BJ (cell line): ENCODE results near the gene TBC1D8. TPM values are rescaled to one million over a fixed set of nuclear protein-coding genes. Genes with fewer than 3 reads are reported as not detected.
A peak's percentile ranks its signal among the peaks of the same experiment; 100 is the strongest.

Experiments used
- CTCF ChIA-PET: fragments of 350-600 bp; formaldehyde crosslinking; extraction: SDS; loops from one replicate; lab custom pipeline; 2021; ENCODE audit warnings: antibody characterized with exemption, inconsistent platforms; lab: Yijun Ruan, JAX
- POLR2A ChIA-PET: fragments of 300-600 bp; sonication (Branson Sonifier 250); formaldehyde crosslinking; extraction: SDS; loops from one replicate; lab custom pipeline; 2021; ENCODE audit warnings: antibody characterized with exemption; lab: Charles Lee
- DNase-seq: peaks from one replicate; pipeline ENCODE4 v3.0.0-alpha.2; 2011; ENCODE audit warnings: low read depth
- H3K27me3 ChIP-seq: 2 replicates; pipeline ENCODE4 v1.6.0; 2011; ENCODE audit warnings: low read length; ENCODE audit not compliant: control insufficient read depth, insufficient read depth
- H3K36me3 ChIP-seq: 2 replicates; pipeline ENCODE4 v1.5.1; 2011; ENCODE audit warnings: low read length; ENCODE audit not compliant: control insufficient read depth, insufficient read depth
- H3K4me3 ChIP-seq: 2 replicates; pipeline ENCODE4 v1.5.1; 2011; ENCODE audit warnings: low read depth, mild to moderate bottlenecking, control low read depth, low read length
- polyA plus RNA-seq: library from polyadenylated mRNA; depleted of rRNA; stranded (reverse); fragments of >200 nt; gene quantifications from 2 replicates; pipeline ENCODE4 v1.2.3, GENCODE V29; 2011
- TF ChIP-seq, protein P1 (sequence below): IDR thresholded peaks from 2 replicates; pipeline ENCODE4 v1.5.1; 2011; ENCODE audit warnings: low read depth, mild to moderate bottlenecking, control low read depth, inconsistent platforms, low read length, moderate library complexity; ENCODE audit not compliant: insufficient read depth

TBC1D8 gene
- polyA plus RNA-seq, 1 experiment: 8.8 TPM

DNA sequence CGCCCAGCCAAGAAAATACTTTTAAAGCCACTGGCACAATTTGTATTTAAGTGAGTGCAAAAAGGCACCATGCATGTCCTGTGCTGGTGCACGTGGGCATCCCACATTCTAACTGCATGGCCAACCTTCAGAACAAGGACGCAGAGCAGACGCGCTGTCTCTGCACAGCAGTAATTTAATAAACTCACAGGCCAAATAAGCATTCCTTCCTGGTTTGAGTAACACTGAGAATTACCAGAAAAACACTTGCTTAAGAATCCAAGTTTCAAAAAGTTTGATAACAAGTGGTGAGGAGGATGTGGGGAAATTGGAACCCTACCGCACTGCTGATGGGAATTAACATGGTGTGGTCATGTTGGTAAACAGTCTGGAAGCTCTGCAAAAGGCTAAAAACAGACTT lies 110.4 kb downstream of the TBC1D8 start:
- no peak for DNase-seq
- Histone ChIP-seq H3K27me3 (no peaks in the 10 kb centered on the region), H3K36me3 (peaks cover 2% of the 10 kb centered on the region; the same call in 1 of the 2 replicates), H3K4me3 (no peak overlapping the region)
- ChIA-PET POLR2A (no interaction called here), CTCF (interaction anchor here (1.2 to 2.9 kb wide), 2 partner anchors 16 to 164 kb away, joined by 3 to 12 read pairs; no protein-coding TSS in a partner anchor)
- TF ChIP-seq, protein P1, sequence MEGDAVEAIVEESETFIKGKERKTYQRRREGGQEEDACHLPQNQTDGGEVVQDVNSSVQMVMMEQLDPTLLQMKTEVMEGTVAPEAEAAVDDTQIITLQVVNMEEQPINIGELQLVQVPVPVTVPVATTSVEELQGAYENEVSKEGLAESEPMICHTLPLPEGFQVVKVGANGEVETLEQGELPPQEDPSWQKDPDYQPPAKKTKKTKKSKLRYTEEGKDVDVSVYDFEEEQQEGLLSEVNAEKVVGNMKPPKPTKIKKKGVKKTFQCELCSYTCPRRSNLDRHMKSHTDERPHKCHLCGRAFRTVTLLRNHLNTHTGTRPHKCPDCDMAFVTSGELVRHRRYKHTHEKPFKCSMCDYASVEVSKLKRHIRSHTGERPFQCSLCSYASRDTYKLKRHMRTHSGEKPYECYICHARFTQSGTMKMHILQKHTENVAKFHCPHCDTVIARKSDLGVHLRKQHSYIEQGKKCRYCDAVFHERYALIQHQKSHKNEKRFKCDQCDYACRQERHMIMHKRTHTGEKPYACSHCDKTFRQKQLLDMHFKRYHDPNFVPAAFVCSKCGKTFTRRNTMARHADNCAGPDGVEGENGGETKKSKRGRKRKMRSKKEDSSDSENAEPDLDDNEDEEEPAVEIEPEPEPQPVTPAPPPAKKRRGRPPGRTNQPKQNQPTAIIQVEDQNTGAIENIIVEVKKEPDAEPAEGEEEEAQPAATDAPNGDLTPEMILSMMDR: no peak

DNA sequence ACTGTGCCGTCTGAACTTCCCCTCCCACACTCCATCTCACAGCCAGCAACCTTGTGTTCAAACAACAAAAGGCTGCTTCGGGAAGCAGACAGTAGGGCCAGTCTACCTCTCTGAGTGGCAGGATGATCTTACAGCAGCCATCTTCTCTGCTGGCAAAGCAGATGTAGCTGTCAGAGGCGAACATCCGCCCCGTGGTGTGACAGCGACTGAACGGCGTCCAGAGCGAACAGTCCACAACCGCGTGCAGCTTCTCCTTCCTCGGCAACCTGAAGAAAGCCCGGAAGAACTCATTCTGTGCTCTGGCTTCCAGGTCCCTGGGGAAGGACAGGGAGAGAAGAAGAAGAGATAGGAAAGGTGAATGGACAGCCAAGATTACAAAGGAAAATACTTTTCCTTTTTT lies 111.1 kb downstream of the TBC1D8 start:
- CTCF ChIA-PET: interaction anchor here (1.0 to 2.9 kb wide), 3 partner anchors 15 to 165 kb away, joined by 3 to 12 read pairs (median 3); no protein-coding TSS in a partner anchor
- TF ChIP-seq, protein P1: no peak
- no peak for DNase-seq
- Histone ChIP-seq H3K36me3 (peaks cover 2% of the 10 kb centered on the region; the same call in 1 of the 2 replicates), H3K4me3 (no peak overlapping the region), H3K27me3 (no peaks in the 10 kb centered on the region)
- POLR2A ChIA-PET: no interaction called here

DNA sequence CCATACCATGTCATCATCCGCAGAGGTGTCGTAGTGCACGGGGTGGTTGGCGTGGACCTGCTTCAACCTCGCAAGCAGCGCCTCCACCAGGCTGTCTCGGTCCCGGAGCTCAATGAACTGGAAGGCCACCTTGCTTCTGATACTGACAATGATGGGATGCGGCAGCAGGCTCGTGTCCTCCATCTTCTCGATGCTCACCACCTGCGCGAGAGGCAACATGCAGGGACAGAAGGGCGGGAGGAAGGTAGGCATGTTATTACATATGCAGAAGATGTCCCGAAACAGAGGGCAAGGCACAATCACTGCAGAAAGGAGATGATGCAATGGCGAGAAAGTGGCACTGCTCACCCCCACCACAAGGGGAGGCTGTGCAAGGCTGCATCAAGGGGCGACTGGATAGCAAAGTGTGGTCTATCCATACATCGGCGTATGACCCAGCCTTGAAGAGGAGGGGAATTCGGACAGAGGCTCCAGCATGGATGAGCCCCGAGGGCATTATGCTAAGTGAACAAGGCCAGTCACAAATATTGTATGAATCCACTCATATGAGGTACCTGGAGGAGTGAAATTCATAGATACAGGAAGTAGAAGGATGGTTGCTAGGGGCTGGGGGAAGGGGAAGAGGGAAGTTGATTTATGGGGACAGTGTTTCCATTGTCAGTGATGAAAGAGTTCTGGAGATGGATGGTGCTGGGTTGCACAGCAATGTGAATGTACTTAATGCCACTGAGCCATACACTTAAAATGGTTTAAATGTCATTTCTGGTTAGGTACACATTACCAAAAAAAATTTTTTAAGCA lies 112.5 kb downstream of the TBC1D8 start:
- ChIA-PET POLR2A (no interaction called here), CTCF (interaction anchor here (0.9 to 5.3 kb wide), 7 partner anchors 8 to 166 kb away, joined by 3 to 101 read pairs (median 29); partner anchors contain the start of gene TBC1D8)
- DNase-seq: no peak
- TF ChIP-seq, protein P1: peak; percentile 60
- Histone ChIP-seq H3K27me3 (no peaks in the 10 kb centered on the region), H3K36me3 (peaks cover 2% of the 10 kb centered on the region; the same call in 1 of the 2 replicates), H3K4me3 (no peak overlapping the region)

DNA sequence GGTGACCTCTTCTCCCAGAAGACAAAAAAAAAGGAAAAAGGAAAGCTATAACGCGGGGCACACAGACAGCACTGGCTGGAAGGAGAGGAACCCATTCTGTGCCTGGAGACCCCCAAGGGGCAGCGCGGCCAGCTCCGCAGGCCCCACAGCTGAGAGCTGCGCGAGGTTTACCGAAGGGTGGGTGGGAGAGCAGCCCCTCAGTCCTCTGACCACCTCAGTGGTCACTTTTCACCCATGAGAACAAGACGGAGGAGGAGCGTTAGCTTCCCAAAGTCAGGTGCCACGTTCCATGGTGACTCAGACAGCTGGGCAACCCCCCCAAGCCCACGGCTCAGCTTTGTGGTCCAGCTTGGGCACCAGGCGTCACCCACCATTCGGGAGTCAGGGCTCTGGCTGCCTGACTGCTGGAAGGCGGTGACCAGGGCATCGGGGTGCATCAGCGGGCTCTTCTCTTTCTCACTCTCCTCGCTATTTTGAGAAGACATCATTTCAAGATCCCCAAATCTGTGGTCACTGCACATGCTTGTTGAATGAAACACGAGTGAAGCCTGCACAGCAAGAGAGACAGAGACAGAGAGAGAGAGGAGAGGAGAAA lies 113.9 kb downstream of the TBC1D8 start:
- Histone ChIP-seq H3K36me3 (peaks cover 2% of the 10 kb centered on the region; the same call in 1 of the 2 replicates), H3K27me3 (no peaks in the 10 kb centered on the region), H3K4me3 (no peak overlapping the region)
- ChIA-PET CTCF (interaction anchor here (0.6 to 5.3 kb wide), 20 partner anchors 9 to 442 kb away, joined by 3 to 101 read pairs (median 4); partner anchors contain the start of genes RPL31 and TBC1D8), POLR2A (no interaction called here)
- no peak for DNase-seq
- TF ChIP-seq, protein P1: no peak

DNA sequence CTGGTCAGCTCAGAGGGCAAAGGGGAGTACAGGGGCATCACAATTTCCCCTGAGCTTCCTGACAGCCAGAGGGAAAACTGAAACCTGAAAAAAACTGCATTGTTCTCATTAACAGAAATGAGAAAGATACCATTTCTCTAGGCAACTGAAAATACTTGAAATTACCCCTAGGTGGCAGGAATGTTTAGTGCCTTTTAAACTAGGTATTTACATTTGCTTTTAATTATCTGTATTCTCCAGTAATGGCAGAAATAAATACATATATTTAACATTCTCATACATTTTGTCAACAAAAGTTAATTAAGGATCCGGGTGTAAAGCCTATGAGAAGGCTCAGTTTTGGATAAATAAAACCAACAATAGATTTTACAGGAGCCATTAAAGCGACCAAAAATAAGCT lies 114.6 kb downstream of the TBC1D8 start:
- peak; percentile 10 for DNase-seq
- CTCF ChIA-PET: interaction anchor here (0.5 to 5.3 kb wide), 22 partner anchors 10 to 442 kb away, joined by 3 to 101 read pairs (median 4); partner anchors contain the start of genes RPL31 and TBC1D8
- POLR2A ChIA-PET: no interaction called here
- Histone ChIP-seq H3K4me3 (no peak overlapping the region), H3K27me3 (no peaks in the 10 kb centered on the region), H3K36me3 (peaks cover 2% of the 10 kb centered on the region; the same call in 1 of the 2 replicates)
- TF ChIP-seq, protein P1: peak; percentile 57
